BLaER1 treated with 17β-estradiol and CSF1 and Interleukin-3, amounts not matched to agents 10 nM and 100 nM (cell line): ENCODE results near the gene NDUFS8.

Source experiments
- H3K27ac ChIP-seq, 11 experiments: shearing (Covaris generic); formaldehyde crosslinking; 2 replicates each; pipeline ENCODE4 v1.8.1; 2022
- H3K27me3 ChIP-seq, 11 experiments: shearing (Covaris generic); formaldehyde crosslinking; 2 replicates each; pipeline ENCODE4 v1.8.1; 2022
- H3K36me3 ChIP-seq, 11 experiments: shearing (Covaris generic); formaldehyde crosslinking; 2 replicates each; pipeline ENCODE4 v1.8.1; 2022
- H3K4me1 ChIP-seq, 10 experiments: shearing (Covaris generic); formaldehyde crosslinking; 2 replicates each; pipeline ENCODE4 v1.8.1; 2022
- H3K4me2 ChIP-seq, 11 experiments: shearing (Covaris generic); formaldehyde crosslinking; 2 replicates each; pipeline ENCODE4 v1.8.1; 2022
- H3K4me3 ChIP-seq, 10 experiments: shearing (Covaris generic); formaldehyde crosslinking; 2 replicates each; pipeline ENCODE4 v1.8.1; 2022
- H3K9ac ChIP-seq, 11 experiments: shearing (Covaris generic); formaldehyde crosslinking; 2 replicates each; pipeline ENCODE4 v1.8.1; 2022
- H3K9me3 ChIP-seq, 11 experiments: shearing (Covaris generic); formaldehyde crosslinking; replicated peaks in 1 of 11; 2 replicates each; pipeline ENCODE4 v1.8.1; 2022
- H4K20me1 ChIP-seq, 11 experiments: shearing (Covaris generic); formaldehyde crosslinking; 2 replicates each; pipeline ENCODE4 v1.8.1; 2022
- Cebpa-rat ChIP-seq, 11 experiments: shearing (Covaris generic); IDR thresholded peaks; 2 replicates each; pipeline ENCODE4 v1.8.1; 2022

The NDUFS8 gene

DNA sequence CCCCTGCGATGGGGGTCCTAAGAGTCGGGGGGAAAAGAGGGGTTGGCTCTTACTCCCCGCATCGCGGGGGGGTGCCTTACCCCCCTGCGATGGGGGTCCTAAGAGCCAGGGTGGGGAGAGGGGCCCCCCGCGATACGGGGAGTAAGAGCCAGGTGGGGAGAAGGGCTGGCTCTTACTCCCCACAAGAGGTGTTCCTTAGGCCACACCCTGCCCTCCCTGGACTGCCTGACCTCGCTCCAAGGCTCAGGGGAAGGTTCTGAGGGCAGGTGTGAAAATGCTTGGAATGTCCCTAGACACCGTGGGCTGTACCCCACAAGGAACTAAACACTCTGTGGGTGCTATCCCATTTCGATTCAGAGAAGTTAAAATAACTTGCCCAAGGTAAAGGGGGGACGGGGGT lies 34.4 kb upstream of the NDUFS8 start:
- Histone ChIP-seq H3K9ac (peak overlapping the region in 3 of 11 experiments; percentile 8 to 19 (median 12); a peak in 1 of 22 replicates), H3K27ac (no peak overlapping the region), H3K4me1 (peaks cover 38 to 64% (median 52%) of the 10 kb centered on the region in 10 experiments), H3K27me3 (no peaks in the 10 kb centered on the region), H3K36me3 (peaks cover 48 to 89% (median 70%) of the 10 kb centered on the region in 11 experiments), H3K4me3 (no peak overlapping the region), H3K4me2 (peak overlapping the region in 3 of 11 experiments; percentile 3 to 44 (median 22); a peak in 1 of 22 replicates), H4K20me1 (peaks cover 8 to 84% (median 62%) of the 10 kb centered on the region in 11 experiments), H3K9me3 (no peaks in the 10 kb centered on the region; a peak in 1 of 22 replicates)
- TF ChIP-seq Cebpa-rat (IDR thresholded peaks at IDR 0.05), result no peak

DNA sequence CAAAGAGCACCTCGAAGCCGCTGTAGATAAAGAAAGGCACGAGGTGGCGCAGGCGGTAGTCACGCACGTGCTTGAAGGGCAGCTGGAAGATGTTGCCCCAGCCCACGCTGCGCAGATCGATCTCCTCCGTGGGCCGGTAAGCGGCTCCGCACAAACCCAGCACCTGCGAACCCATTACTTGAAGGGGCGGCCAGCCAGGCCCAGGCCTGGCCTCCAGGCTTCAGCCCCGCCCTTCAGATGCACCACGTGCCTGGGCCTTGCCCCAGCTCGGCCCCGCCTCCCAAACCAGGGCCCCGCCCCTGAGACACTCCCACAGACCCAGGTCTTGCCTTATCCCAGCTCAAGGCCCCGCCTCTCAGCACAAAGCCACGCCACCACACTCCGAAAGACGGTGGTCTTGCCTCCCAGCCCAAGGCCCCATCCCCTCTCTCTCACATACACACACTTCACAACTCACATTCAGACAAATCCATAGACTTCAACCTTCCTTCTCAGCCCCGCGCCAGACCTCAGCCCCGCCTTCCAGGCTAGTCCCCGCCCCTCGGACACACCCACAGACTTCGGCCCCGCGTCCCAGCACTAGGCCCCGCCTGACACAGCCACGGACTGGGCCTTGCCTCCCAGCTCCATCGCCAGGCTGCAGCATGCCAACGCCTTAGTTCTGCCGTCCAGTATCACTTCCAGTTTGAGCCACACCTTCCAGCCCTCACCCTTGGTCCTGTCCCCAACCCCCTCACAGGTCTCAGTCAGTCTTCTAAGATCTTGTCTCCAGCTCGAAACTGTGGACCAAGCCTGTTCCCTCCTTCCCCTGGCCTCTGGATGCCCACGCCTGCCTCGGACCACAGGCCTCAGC lies 33.6 kb upstream of the NDUFS8 start:
- peaks cover 46 to 71% (median 60%) of the 10 kb centered on the region in 10 experiments for H3K4me1 ChIP-seq
- H3K9ac ChIP-seq, result 0 out of 22 replicates have a peak overlapping the region, but pooled peaks of 2 of the 11 experiments have one; percentile 8 to 19
- H3K27me3 ChIP-seq, result no peaks in the 10 kb centered on the region
- H4K20me1 ChIP-seq, result peaks cover 8 to 91% (median 62%) of the 10 kb centered on the region in 11 experiments
- no peak for TF ChIP-seq Cebpa-rat (IDR thresholded peaks at IDR 0.05)
- no peaks in the 10 kb centered on the region; a peak in 1 of 22 replicates for H3K9me3 ChIP-seq
- H3K36me3 ChIP-seq, result peaks cover 50 to 90% (median 75%) of the 10 kb centered on the region in 11 experiments
- peak overlapping the region in 5 of 11 experiments; percentile 21 to 90 (median 33); a peak in 6 of 22 replicates for H3K4me2 ChIP-seq
- H3K27ac ChIP-seq, result peak overlapping the region in 2 of 11 experiments; percentile 7 to 13; a peak in 1 of 22 replicates
- H3K4me3 ChIP-seq, result no peak overlapping the region

DNA sequence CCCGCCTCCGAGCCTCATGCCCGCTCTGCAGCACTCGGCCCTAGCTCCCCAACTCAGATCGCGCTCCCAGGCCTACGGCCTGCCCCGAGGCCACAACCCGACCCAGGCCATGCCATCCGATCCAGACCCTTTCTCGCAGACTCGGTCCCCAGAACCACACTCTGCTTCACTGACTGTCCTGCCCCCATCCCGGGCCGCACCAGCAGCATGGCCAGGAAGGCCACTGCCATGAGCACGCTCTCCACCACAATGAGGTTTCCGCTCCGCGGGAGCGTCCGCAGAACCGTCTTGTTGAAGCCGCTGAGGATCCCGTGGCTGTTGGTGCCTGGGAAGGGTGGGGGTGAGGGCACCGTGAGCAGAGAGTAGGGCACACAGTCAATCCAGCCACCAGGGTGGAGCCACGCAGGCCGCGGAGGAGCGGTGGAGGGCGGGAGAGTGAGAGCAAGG lies 33.0 kb upstream of the NDUFS8 start:
- H3K9me3 ChIP-seq, result no peaks in the 10 kb centered on the region; a peak in 1 of 22 replicates
- H3K27ac ChIP-seq, result peak overlapping the region in 2 of 11 experiments; percentile 7 to 13; a peak in 1 of 22 replicates
- H3K36me3 ChIP-seq, result peaks cover 50 to 96% (median 75%) of the 10 kb centered on the region in 11 experiments
- peaks cover 52 to 78% (median 67%) of the 10 kb centered on the region in 10 experiments for H3K4me1 ChIP-seq
- H3K4me3 ChIP-seq, result no peak overlapping the region
- peaks cover 8 to 97% (median 62%) of the 10 kb centered on the region in 11 experiments for H4K20me1 ChIP-seq
- H3K27me3 ChIP-seq, result no peaks in the 10 kb centered on the region
- no peak overlapping the region for H3K9ac ChIP-seq
- TF ChIP-seq Cebpa-rat (IDR thresholded peaks at IDR 0.05), result no peak
- peak overlapping the region in 5 of 11 experiments; percentile 21 to 90 (median 33); a peak in 6 of 22 replicates for H3K4me2 ChIP-seq

DNA sequence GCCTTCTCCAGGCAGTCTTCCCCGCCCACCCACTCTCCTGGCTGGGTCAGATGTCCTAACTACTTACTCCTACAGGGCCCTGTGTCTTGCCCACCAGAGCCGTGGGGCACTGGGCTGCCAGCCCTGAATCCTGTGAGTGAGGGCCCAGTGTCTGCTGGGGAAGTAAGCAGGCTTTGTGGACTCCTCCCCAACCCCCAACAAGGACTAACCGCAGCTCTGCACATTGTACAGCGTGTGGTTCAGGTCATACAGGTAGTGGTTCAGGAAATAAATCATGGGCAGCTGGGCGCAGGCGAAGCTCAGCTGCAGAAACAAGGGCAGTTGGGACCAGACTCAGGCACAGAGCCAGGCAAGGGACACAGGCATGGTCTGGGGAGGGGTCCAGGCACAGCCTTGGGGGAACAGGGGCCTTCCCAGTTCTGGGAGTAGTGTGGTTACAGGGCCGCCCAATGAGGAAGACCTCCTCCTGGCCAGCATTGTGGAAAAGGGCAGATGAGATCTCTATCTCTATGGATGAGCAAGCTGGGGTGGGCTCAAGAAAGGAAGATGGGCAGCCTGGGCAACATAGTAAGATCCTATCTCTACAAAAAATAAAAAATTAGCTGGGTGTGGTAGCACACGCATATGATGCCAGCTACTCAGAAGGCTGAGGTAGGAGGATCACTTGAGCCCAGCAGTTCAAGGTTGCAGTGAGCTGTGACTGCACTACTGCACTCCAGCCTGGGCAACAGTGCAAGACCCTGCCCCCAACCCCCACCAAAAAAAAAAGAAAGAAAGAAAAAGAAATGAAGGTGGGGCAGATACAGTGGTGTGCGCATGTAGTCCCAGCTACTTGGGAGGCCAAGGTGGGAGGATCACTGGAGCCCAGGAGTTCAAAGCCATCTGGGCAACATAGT lies 32.1 kb upstream of the NDUFS8 start:
- H3K9ac ChIP-seq, result peak overlapping the region in 2 of 11 experiments; percentile 20 to 54; a peak in 1 of 22 replicates
- H3K4me2 ChIP-seq, result peak overlapping the region in 5 of 11 experiments; percentile 5 to 99 (median 90); a peak in 8 of 22 replicates
- no peaks in the 10 kb centered on the region; a peak in 1 of 22 replicates for H3K9me3 ChIP-seq
- H3K27ac ChIP-seq, result peak overlapping the region in 2 of 11 experiments; percentile 13 to 97; a peak in 2 of 22 replicates
- no peaks in the 10 kb centered on the region for H3K27me3 ChIP-seq
- H3K4me3 ChIP-seq, result no peak overlapping the region
- H4K20me1 ChIP-seq, result peaks cover 8 to 98% (median 57%) of the 10 kb centered on the region in 11 experiments
- peaks cover 48 to 89% (median 68%) of the 10 kb centered on the region in 11 experiments for H3K36me3 ChIP-seq
- peaks cover 55 to 80% (median 68%) of the 10 kb centered on the region in 10 experiments for H3K4me1 ChIP-seq
- TF ChIP-seq Cebpa-rat (IDR thresholded peaks at IDR 0.05), result no peak

DNA sequence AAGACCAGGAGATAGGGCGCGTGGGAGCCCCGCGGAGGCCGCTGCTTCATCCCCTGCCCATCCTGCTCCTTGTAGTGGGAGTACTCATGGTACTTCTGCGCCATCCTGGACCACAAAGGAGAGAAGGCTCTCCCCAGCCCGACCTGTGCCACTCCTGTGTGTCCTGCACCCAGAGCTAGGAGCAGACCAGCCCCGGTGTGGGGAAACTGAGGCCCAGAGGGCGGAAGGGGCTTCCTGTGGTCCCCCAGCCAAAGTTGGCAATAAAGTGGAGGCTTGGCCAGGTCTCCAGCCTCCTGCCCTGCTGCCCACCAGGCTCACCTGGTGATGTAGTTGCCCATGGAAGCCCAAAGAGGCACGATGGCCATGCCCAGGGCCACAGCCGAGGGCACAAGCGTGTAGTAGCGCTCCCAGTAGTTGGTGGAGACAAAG lies 31.3 kb upstream of the NDUFS8 start:
- Histone ChIP-seq H3K9me3 (no peaks in the 10 kb centered on the region; a peak in 1 of 22 replicates), H3K4me3 (no peak overlapping the region), H3K4me1 (peaks cover 52 to 82% (median 67%) of the 10 kb centered on the region in 10 experiments), H3K9ac (peak overlapping the region in 5 of 11 experiments; percentile 12 to 54 (median 25); a peak in 2 of 22 replicates), H3K27me3 (no peaks in the 10 kb centered on the region), H3K4me2 (peak overlapping the region in 6 of 11 experiments; percentile 21 to 100 (median 94); a peak in 10 of 22 replicates), H3K36me3 (peaks cover 48 to 81% (median 67%) of the 10 kb centered on the region in 11 experiments), H4K20me1 (peaks cover 8 to 90% (median 51%) of the 10 kb centered on the region in 11 experiments), H3K27ac (peak overlapping the region in 1 of 11 experiments; percentile 97; a peak in 4 of 22 replicates)
- no peak for TF ChIP-seq Cebpa-rat (IDR thresholded peaks at IDR 0.05)

DNA sequence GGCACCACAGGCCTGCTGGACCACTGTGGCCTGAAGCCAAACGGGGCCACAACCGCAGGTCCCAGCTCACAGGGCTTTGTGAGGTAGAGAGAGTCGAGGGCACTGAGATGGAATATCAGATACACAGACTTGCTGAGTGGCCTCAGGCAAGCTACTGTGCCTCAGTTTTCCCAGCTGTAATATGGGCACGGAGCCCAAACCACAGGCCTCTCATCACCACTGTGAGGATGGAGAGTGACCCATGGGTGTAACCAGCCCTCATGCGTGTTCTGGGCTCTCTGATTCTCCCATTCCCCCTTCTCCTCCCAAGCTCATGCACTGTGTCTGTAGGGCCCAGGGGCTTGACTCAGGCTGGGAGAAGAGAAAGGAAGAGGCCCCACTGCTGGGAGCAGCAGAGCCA lies 30.8 kb upstream of the NDUFS8 start:
- H3K4me3 ChIP-seq, result no peak overlapping the region
- no peak for TF ChIP-seq Cebpa-rat (IDR thresholded peaks at IDR 0.05)
- H3K4me2 ChIP-seq, result peak overlapping the region in 10 of 11 experiments; percentile 88 to 100 (median 97); a peak in 12 of 22 replicates
- peaks cover 52 to 82% (median 72%) of the 10 kb centered on the region in 10 experiments for H3K4me1 ChIP-seq
- H4K20me1 ChIP-seq, result peaks cover 5 to 85% (median 46%) of the 10 kb centered on the region in 11 experiments
- no peaks in the 10 kb centered on the region for H3K27me3 ChIP-seq
- H3K36me3 ChIP-seq, result peaks cover 48 to 76% (median 64%) of the 10 kb centered on the region in 11 experiments
- H3K9me3 ChIP-seq, result no peaks in the 10 kb centered on the region; a peak in 1 of 22 replicates
- peak overlapping the region in 5 of 11 experiments; percentile 12 to 54 (median 25); a peak in 5 of 22 replicates for H3K9ac ChIP-seq
- peak overlapping the region in 5 of 11 experiments; percentile 2 to 97 (median 10); a peak in 7 of 22 replicates for H3K27ac ChIP-seq

DNA sequence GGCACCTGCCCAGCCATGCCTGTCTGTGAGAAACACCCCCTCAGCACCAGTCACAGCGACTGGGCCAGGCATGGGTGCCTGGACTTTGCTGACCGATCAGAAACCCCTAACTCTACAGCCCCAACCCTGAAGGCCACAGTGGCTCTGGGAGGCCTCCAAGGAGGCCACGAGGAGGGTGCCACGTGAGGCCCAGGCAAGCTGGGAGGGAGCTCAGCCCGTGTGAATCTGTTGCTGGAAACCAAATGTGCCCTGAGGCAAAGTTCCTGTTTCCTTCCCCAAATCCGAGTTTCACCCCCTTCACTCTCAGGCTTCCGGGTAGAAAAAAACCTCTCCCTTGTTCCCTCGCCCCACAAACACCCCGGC lies 27.9 kb upstream of the NDUFS8 start:
- TF ChIP-seq Cebpa-rat (IDR thresholded peaks at IDR 0.05), result no peak
- H3K27ac ChIP-seq, result peak overlapping the region; percentile 54 to 97 (median 92); a peak in 21 of 22 replicates
- H3K4me3 ChIP-seq, result peak overlapping the region; percentile 69 to 88 (median 80)
- H3K9me3 ChIP-seq, result no peaks in the 10 kb centered on the region; a peak in 1 of 22 replicates
- H3K4me2 ChIP-seq, result peak overlapping the region; percentile 88 to 100 (median 98)
- H3K4me1 ChIP-seq, result peaks cover 80 to 88% (median 84%) of the 10 kb centered on the region in 10 experiments
- peaks cover 32 to 54% (median 41%) of the 10 kb centered on the region in 11 experiments for H3K36me3 ChIP-seq
- peaks cover 0 to 58% (median 20%) of the 10 kb centered on the region in 11 experiments; a peak in 16 of 22 replicates for H4K20me1 ChIP-seq
- H3K27me3 ChIP-seq, result no peaks in the 10 kb centered on the region
- H3K9ac ChIP-seq, result peak overlapping the region; percentile 80 to 92 (median 88)
